Breast epithelium (tissue), 3 donors: Measurements from ENCODE around the gene VPS45.

ENCODE experiments used
- POLR2AphosphoS5 ChIP-seq, 3 donors: sonication (generic); formaldehyde crosslinking; IDR thresholded peaks; one replicate each; pipeline ENCODE4 v1.6.1; 2017; ENCODE audit warnings: antibody characterized with exemption in 3 of 3
- TF ChIP-seq, protein P1 (sequence below), 3 donors: fragments of 450-650 bp; IDR thresholded peaks; one replicate each; pipeline ENCODE4 v1.5.1; 2016 to 2017; ENCODE audit warnings: antibody characterized with exemption in 3 of 3, mild to moderate bottlenecking in 3 of 3, moderate library complexity in 3 of 3

GRCh38 chr1:150115121-150115520 is 47.5 kb downstream of the VPS45 start:
- no peak for TF ChIP-seq POLR2AphosphoS5 (IDR thresholded peaks at IDR 0.05)
- TF ChIP-seq, protein P1, sequence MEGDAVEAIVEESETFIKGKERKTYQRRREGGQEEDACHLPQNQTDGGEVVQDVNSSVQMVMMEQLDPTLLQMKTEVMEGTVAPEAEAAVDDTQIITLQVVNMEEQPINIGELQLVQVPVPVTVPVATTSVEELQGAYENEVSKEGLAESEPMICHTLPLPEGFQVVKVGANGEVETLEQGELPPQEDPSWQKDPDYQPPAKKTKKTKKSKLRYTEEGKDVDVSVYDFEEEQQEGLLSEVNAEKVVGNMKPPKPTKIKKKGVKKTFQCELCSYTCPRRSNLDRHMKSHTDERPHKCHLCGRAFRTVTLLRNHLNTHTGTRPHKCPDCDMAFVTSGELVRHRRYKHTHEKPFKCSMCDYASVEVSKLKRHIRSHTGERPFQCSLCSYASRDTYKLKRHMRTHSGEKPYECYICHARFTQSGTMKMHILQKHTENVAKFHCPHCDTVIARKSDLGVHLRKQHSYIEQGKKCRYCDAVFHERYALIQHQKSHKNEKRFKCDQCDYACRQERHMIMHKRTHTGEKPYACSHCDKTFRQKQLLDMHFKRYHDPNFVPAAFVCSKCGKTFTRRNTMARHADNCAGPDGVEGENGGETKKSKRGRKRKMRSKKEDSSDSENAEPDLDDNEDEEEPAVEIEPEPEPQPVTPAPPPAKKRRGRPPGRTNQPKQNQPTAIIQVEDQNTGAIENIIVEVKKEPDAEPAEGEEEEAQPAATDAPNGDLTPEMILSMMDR (IDR thresholded peaks at IDR 0.05), result no peak
